ENCODE measurements around the gene KRT36.

- no peak for TF ChIP-seq CTCF (IDR thresholded peaks at IDR 0.05)
- TF ChIP-seq EZH2 (IDR thresholded peaks at IDR 0.05; ENCODE audit: borderline replicate concordance, insufficient read depth, low read depth, low read length, poor library complexity, severe bottlenecking): no peak
Measured at GRCh38 chr17:41452281-41452680, 37.4 kb downstream of the KRT36 start.
